KMS-11 (cell line): ENCODE measurements around the gene BCL2L1.
A peak's percentile ranks its signal among the peaks of the same experiment; 100 is the strongest.

Experiments
- H2AFZ ChIP-seq: fragments of 200-600 bp; sonication (generic); 2 replicates; pipeline ENCODE4 v1.6.1; 2016; ENCODE audit warnings: antibody characterized with exemption, mixed run types, low read depth
- H3K27ac ChIP-seq: fragments of 200-600 bp; sonication (generic); 2 replicates; pipeline ENCODE4 v1.6.1; 2016; ENCODE audit warnings: mild to moderate bottlenecking, mixed run types
- H3K27me3 ChIP-seq: fragments of 200-600 bp; sonication (generic); 2 replicates; pipeline ENCODE4 v1.6.1; 2017; ENCODE audit warnings: mild to moderate bottlenecking, low read depth, mixed run types, moderate library complexity; ENCODE audit not compliant: insufficient read depth
- H3K36me3 ChIP-seq: fragments of 200-600 bp; sonication (generic); 2 replicates; pipeline ENCODE4 v1.6.1; 2017; ENCODE audit warnings: mild to moderate bottlenecking, mixed run types; ENCODE audit not compliant: insufficient read depth
- H3K4me1 ChIP-seq: fragments of 200-600 bp; sonication (generic); 2 replicates; pipeline ENCODE4 v1.6.1; 2016; ENCODE audit warnings: mild to moderate bottlenecking, low read depth, mixed run types; ENCODE audit not compliant: poor library complexity, severe bottlenecking
- H3K4me2 ChIP-seq: fragments of 200-600 bp; sonication (generic); 2 replicates; pipeline ENCODE4 v1.7.0; 2016; ENCODE audit warnings: mild to moderate bottlenecking, mixed run types
- H3K4me3 ChIP-seq: fragments of 200-600 bp; sonication (generic); IDR thresholded peaks from 2 replicates; pipeline ENCODE4 v1.6.1; 2017; ENCODE audit warnings: low read depth, low read length, mixed read lengths; ENCODE audit not compliant: insufficient read depth
- H3K79me2 ChIP-seq: fragments of 200-600 bp; sonication (generic); 2 replicates; pipeline ENCODE4 v1.6.1; 2016; ENCODE audit warnings: low read depth, mixed run types; ENCODE audit not compliant: insufficient read depth
- H3K9ac ChIP-seq: fragments of 200-600 bp; sonication (generic); 2 replicates; pipeline ENCODE4 v1.6.1; 2016; ENCODE audit warnings: mild to moderate bottlenecking, mixed run types
- H4K20me1 ChIP-seq: fragments of 200-600 bp; sonication (generic); 2 replicates; pipeline ENCODE4 v1.6.1; 2016; ENCODE audit warnings: mild to moderate bottlenecking, mixed run types; ENCODE audit not compliant: insufficient read depth
- CTCF ChIP-seq: fragments of 200-600 bp; sonication (generic); conservative IDR thresholded peaks from 2 replicates; pipeline ENCODE4 v1.6.1; 2017; ENCODE audit warnings: low read depth, mild to moderate bottlenecking, antibody characterized with exemption, low read length, moderate library complexity, mixed read lengths

Gene BCL2L1

GRCh38 chr20:31695849-31696804 lies 26.5 kb downstream of the BCL2L1 start:
- Histone ChIP-seq H4K20me1 (no peaks in the 10 kb centered on the region), H3K4me3 (no peak overlapping the region), H3K4me2 (no peak overlapping the region), H3K4me1 (peaks cover 96% of the 10 kb centered on the region), H2AFZ (no peak overlapping the region), H3K9ac (no peak overlapping the region), H3K36me3 (no peaks in the 10 kb centered on the region), H3K79me2 (peaks cover 44% of the 10 kb centered on the region; the same call in 1 of the 2 replicates), H3K27ac (no peak overlapping the region), H3K27me3 (no peaks in the 10 kb centered on the region)
- no peak for TF ChIP-seq CTCF

GRCh38 chr20:31694842-31695593 lies 27.6 kb downstream of the BCL2L1 start:
- H3K36me3 ChIP-seq = no peaks in the 10 kb centered on the region
- TF ChIP-seq CTCF = no peak
- no peaks in the 10 kb centered on the region for H3K27me3 ChIP-seq
- H3K4me1 ChIP-seq = peaks cover 97% of the 10 kb centered on the region
- H3K9ac ChIP-seq = no peak overlapping the region
- peaks cover 51% of the 10 kb centered on the region for H3K79me2 ChIP-seq
- no peak overlapping the region for H3K4me3 ChIP-seq
- peak overlapping the region; percentile 4; the same call in 1 of the 2 replicates for H3K27ac ChIP-seq
- H3K4me2 ChIP-seq = no peak overlapping the region
- no peak overlapping the region for H2AFZ ChIP-seq
- no peaks in the 10 kb centered on the region for H4K20me1 ChIP-seq

- no peak for TF ChIP-seq CTCF
- Histone ChIP-seq H3K9ac (no peak overlapping the region), H3K4me3 (no peak overlapping the region), H3K4me2 (peak overlapping the region; percentile 49), H2AFZ (no peak overlapping the region), H3K36me3 (no peaks in the 10 kb centered on the region), H3K27me3 (no peaks in the 10 kb centered on the region), H4K20me1 (no peaks in the 10 kb centered on the region), H3K4me1 (peaks cover 96% of the 10 kb centered on the region), H3K27ac (peak overlapping the region; percentile 5; the same call in 1 of the 2 replicates), H3K79me2 (peaks cover 57% of the 10 kb centered on the region)
Observed at GRCh38 chr20:31693987-31694661, 28.5 kb downstream of the BCL2L1 start.

GRCh38 chr20:31693402-31693801 lies 29.3 kb downstream of the BCL2L1 start:
- no peaks in the 10 kb centered on the region for H3K36me3 ChIP-seq
- peak overlapping the region; percentile 49 for H3K4me2 ChIP-seq

More at GRCh38 chr20:31693402-31693801, 29.3 kb downstream of the BCL2L1 start:
- no peak for TF ChIP-seq CTCF
- H3K4me3 ChIP-seq = no peak overlapping the region
- no peak overlapping the region for H3K9ac ChIP-seq
- H3K4me1 ChIP-seq = peaks cover 89% of the 10 kb centered on the region
- no peak overlapping the region for H2AFZ ChIP-seq
- no peaks in the 10 kb centered on the region for H3K27me3 ChIP-seq
- no peaks in the 10 kb centered on the region for H4K20me1 ChIP-seq
- peak overlapping the region; percentile 5; the same call in 1 of the 2 replicates for H3K27ac ChIP-seq
- peaks cover 52% of the 10 kb centered on the region for H3K79me2 ChIP-seq
